Measurements from ENCODE around the gene HTRA2.
"Not testable (repeated sequence)": the region's sequence is repeated elsewhere in the genome, so short reads cannot be mapped to it uniquely, and the experiment has no call there.

The HTRA2 gene

DNA sequence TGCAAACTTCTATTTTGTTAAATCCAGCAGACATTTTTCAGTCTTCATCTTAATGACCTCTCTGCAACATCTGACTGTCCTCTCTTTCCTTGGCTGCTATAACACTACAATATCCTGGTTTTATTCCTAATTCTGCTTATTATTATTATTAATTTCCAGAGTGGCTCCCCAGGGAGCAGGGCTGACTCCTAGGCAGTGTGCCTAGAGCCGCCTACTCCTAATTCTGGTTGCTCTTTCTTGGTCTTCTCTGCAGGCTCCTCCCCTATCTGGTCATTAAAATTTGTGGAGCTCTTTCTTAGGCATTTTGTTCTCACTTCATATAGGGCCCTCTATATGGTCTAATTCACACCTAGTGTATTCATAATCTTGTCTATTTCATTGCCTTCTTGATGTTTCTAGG, 13.2 kb downstream of the HTRA2 start:
- DNase-seq = no peak
- no peak for ATAC-seq

DNA sequence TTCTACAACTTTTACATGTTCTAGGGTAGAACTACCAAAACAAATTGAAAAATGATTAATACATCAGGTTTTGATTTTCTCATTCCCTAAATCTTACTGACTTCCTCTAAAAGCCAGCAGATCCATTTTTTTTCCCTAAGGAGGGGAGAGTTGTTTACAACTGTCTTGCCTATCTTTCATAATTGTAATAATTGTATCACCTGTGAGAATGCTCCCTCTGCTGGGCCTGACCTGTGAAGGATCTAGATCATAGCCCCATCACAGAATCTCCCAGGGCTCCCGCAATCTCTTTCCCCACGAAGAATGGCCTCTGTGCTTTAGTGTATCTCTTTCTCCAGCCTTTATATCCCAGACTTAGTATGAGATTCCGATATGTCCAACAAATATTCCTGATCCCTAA, 14.9 kb downstream of the HTRA2 start:
- ATAC-seq (no peak), DNase-seq (no peak)

DNA sequence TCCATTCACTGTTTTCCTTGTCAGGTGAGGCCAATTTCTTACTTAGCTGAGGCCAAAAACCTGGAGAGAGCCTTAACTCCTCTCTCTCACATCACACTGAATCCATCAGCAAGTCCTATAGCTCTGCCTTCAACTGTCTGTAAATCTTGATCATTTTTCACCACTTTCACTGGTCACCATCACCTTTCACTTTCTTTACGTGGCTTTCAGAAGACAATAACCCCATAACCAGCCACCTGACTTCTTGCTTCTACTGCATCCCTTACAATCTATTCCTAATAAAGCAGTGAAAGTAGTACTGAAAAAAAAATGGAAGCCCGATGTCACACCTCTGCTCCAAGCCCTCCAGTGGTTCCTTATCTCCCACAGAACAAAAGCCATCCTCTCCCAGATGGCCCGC, 16.3 kb downstream of the HTRA2 start:
- ATAC-seq (no peak), DNase-seq (no peak)

DNA sequence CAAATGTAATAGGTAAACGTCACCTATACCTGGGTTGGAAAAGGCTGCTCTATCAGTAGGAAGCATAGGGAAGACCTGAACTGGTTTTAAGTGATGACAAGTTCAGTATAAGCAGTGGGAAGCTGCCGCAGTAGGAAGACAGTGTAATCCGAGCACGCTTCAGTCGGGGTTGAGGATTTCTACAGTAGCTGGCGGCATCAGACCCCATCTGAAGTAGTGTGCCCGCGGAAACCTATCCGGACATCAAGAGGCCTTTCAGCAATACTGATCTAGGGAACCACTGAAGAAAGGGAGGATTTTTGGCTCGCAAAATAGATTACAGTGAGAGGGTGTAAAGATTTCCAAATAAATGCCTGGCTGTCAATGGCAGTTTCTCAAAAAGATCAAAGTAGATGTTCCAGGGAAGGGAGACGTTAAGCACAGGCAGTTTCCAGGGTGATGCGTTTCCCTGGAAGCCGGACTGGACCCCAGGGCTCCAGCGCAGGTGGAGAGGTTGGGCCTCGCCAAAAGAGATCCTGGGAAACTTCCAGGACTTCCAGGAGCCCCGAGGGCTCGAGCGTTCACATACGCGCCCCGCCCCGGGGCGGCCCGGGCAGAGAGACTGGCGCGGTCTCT, 18.7 kb downstream of the HTRA2 start:
- no peak for ATAC-seq
- DNase-seq = no peak

DNA sequence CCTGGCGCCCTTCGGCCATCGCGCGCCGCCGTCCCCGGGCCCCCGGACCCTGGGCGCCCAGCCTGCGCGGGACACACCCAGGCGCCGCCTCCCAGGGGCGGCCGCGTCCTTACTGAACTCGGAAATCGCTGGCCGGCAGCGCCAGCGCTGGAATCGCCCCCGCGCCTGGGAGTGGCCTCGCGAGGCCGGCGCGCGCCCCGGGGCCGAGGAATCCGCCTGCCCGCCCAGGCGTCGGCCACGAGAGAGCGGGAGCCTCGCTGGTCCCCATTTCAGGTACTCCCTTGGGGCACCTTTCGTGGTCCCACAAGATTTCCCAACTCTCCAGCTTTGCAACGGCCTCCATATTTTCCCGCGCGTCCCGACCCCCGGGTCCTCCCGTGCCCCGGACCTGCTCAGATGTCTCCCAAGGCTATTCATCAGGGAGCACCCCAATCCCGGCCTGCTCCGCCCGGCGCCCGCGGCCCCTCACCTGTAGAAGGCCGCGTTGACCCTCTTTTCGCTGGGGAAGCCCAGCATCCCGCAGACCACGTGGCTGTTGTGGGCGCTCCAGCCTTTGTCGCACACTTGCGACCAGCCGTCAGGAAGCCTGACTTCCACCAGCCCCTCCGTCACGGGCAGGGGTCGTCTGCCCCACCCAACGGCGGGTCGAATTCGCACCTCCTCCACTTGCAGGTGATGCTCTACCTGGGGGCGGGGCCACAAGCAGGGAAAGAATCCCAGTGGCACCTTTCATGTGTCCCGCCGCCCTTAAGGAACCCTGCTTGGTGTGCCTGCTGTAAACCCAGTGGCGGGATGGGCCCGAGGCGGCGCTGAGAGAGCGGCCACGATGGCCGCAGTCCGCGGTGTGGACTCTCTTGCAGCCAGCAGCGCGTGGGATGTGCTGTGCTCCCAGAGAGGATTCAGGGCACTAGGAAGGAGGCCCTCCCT, 19.4 kb downstream of the HTRA2 start:
- ATAC-seq = peak; percentile 64
- peak; percentile 52 for DNase-seq

DNA sequence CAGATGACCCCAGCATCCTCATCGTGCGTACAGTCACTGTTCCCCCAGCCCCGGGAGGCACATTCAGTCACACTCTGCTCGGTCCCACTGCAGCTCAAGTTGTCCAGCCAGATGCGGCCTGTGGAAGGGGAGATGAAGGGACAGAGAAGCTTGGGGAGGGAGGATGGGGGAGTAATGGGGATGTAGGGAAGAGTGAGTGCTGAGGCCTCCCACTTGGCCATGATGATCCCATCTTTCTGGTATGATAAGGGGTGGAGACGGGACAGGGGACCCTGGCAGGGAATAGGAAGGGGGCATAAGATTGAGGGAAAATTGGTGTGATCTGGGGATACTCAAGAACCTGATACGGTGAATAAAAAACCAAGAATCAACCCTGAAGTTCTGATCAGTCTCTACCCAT, 20.5 kb downstream of the HTRA2 start:
- no peak for DNase-seq

DNA sequence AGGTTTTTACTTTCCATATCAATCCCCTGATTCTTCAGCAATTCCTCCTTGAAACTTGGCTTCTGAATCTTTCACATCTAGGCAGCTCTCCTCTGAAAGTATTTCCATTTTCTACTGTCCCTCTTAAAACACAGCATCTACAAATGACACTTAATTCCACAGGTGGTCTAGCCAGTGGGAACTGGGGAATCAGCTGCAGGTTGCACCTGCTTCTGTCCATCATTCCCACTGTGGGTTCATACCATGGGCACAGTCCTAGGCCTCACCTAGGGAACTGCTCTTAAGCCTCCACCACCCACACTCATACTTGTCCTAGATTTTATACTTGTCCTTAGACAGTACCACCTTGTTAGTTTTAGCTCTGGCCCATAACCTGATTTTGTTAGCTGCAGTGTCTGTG, 21.8 kb downstream of the HTRA2 start:
- DNase-seq = no peak
- ATAC-seq = no peak

More for the DNA sequence above, 20.5 kb downstream of the HTRA2 start:
- no peak for ATAC-seq

DNA sequence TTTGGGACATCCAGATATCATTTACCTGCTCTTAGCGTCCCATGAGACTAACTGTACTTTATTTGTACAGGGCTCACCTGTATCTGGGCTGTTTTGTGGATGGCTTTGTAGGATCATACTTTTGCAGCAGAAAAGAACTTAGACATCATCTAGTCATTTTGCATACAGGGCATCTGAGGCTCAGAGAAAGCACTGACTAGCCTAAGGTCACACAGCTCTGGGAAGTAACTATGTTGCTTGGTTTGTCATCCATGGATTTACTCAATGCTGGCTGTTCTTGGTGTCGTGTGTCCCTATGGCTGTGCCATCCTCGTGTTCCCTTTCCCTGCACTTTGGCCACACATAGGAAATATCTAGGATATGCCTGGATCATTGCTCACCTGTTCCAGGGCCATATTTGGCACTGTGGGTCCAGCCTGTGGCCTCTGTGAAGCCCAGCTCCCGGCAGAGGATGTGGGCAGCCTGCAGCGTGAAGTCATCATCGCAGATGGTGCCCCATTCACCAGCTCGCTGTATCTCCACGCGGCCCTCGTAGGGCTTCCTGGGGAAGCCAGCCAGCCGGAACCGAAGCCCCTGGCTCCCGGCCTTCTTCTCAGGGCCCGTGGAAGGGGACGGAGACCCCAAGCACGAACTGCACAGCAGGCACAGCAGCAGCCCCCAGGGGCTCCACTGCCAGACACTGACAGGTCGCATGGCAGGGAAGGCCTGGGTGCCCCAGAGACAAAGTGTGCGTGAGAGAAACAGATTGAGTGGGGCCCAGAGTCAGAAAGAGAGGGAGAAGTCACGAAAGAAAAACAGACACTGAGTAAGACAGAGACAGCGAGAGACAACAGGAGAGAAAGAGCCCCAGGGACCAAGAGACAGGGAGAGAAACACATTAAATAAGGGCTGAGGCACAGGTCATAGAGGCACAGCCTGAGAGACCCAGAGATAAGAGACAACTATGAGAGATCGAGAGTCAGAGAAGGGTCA, 22.5 kb downstream of the HTRA2 start:
- DNase-seq (no peak), ATAC-seq (no peak)

DNA sequence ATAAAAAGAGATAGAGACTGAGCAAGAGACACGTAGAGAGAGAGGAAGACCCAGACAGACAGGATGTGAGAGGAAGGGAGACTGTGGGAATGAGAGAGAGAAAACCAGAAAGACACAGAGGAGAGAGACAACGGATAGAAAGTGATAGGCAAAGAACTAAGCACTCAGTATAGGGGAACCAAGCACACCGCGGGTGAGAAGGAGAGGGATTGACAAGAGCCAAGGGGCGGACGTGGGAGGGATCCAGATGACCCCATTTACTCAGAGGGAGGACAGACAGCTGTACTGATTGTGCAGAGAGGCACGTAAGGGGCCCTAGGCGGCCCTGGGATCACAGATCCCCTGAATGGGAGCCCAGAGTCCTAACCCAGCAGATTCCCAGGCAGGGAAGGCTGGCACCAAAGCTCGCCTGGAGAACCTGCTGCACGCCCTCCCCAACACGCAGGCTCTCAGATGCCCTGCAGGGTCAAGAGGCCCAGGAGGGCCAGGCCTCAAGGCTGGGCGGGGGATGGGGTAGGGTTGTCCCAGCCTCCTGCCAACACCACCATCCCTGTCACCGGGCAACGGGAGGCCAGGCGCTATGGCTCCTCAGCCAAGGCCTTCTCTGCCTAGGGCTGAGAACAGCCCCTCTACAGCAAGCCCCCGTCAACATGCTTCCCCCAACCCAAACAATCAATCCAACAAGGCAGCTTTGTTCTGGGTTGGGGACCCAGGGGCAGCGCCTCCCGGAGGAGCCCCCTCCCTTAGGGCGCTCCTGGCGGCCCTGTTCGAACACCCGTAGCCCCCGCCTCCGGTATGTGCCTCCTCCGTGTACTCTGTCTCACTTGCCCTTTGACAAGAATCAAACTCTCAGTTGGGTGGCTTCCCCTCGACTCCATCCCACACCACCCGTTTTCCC, 23.4 kb downstream of the HTRA2 start:
- ATAC-seq = no peak
- DNase-seq = no peak

DNA sequence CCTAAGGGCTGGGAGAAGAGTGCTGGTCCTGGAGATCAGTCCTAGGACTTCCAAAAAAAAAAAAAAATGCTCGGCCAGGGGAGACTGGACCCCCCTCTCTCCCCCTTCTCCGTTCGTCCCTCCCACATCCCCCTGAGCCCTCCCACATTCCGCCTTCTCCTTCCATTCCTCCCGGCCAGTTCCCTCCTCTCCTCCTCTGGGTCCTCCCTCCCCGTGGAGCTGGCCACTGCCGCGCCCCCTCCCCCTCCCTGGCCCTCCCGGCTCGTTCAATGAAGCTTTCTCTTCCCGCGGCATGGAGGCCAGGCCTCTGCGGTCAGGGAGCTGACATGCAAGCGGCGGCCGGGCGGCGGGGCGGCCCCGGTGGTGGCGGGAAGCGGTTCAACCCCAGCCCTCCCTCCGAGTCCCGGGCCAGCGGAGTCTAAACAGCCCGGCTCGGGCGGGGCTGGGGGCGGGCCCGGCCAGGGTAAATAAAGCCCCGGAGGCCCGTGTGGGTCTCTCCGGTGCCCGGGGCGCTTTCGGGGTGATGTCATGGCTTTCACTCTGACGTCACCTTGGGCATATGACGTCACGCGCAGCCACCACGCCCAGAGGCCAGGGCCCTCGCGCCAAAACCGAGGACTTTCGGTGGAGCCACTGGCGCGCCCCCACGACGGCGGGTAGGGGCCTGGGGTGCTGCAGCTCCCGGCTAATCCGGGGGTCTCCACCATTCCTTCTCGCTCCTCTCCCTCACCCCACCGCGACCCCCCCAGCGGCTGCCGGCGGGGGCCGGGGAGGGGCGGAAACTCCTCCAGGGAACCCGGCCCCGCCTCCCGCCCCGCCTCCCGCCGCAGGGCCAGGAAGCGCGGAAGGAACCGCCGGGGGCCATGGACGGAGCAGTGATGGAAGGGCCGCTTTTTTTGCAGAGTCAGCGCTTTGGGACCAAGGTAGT, 24.4 kb downstream of the HTRA2 start, which contains the start of the genes DOK1 and LOXL3:
DOK1 (plus strand) TSS at position 829 of the 928 bp plus-strand sequence; CDS start at position 864, 35 bp downstream.
LOXL3 (minus strand) TSS at position 51 of the 928 bp plus-strand sequence. CDS start 1,308 bp downstream, outside the sequence.
- ATAC-seq (peak; percentile 81), DNase-seq (peak; percentile 92)

DNA sequence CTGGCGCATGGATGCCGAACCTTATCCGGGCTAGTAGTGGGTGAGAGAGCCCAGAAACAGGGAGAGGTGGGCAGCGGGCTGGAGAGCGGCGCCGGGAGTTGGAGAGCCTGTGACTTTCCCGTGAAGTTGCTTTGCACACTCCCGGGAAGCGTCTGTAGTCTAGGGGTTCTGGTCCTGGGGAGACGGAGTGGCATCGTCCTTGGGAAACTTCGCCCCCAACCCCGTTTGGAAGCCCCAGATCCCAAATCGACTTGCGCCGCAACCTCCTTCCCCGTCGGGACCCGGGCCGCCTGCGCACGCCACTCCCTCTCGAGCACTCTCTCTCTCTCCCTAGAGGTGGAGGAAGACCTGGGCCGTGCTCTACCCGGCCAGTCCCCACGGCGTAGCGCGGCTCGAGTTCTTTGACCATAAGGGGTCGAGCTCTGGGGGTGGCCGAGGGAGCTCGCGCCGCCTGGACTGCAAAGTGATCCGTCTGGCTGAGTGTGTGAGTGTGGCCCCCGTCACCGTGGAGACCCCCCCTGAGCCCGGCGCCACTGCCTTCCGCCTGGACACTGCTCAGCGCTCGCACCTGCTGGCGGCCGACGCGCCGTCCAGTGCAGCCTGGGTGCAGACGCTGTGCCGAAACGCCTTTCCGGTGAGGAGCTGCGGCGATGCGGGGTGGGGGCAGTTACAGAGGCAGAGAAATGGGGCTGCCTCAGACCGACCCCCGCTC, 25.2 kb downstream of the HTRA2 start:
- peak; percentile 55 for DNase-seq
- peak; percentile 53 for ATAC-seq

DNA sequence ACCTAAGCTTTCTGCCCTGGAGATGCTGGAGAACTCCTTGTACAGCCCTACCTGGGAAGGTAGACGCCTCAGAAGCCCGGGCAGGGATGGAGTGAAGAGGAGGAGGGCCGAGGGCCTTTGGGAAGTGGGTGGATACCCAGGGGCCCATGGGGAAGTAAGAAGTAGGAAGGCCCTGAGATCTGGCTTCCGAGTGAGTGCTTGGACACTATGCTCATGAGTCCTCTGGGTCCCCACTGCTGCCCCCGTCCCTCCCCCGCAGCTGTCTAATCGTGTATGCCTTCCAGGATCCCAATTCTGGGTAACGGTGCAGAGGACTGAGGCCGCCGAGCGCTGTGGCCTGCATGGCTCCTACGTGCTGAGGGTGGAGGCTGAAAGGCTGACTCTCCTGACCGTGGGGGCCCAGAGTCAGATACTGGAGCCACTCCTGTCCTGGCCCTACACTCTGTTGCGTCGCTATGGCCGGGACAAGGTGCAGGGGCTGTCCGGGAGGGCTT, 25.9 kb downstream of the HTRA2 start:
- DNase-seq (no peak), ATAC-seq (no peak)

DNA sequence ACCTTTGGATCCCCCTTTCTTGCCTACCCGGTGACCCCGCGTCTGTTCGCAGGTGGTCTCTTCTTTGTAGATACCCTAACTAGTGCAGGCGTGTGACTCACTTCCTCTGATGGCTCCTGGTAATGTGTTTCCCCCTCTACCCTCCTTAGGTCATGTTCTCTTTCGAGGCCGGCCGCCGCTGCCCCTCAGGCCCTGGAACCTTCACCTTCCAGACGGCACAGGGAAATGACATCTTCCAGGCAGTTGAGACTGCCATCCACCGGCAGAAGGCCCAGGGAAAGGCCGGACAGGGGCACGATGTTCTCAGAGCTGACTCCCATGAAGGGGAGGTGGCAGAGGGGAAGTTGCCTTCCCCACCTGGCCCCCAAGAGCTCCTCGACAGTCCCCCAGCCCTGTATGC, 26.4 kb downstream of the HTRA2 start:
- no peak for DNase-seq
- no peak for ATAC-seq

DNA sequence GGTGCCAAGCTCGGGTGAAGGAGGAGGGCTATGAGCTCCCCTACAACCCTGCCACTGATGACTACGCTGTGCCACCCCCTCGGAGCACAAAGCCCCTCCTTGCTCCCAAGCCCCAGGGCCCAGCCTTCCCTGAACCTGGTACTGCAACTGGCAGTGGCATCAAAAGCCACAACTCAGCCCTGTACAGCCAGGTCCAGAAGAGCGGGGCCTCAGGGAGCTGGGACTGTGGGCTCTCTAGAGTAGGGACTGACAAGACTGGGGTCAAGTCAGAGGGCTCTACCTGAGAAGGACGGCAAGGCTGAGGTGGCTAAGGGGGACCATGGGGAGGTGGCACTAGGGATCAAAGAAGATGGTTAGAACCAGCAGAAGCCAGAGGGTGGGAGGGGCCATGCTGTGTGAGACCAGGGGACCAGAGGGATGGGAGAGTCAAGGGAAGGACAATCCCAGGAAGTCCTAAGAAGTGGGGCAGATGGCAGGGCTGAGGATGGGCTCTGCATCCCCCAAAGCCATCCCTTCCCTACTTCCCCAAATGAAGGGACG, 27.2 kb downstream of the HTRA2 start:
- no peak for ATAC-seq
- no peak for DNase-seq

DNA sequence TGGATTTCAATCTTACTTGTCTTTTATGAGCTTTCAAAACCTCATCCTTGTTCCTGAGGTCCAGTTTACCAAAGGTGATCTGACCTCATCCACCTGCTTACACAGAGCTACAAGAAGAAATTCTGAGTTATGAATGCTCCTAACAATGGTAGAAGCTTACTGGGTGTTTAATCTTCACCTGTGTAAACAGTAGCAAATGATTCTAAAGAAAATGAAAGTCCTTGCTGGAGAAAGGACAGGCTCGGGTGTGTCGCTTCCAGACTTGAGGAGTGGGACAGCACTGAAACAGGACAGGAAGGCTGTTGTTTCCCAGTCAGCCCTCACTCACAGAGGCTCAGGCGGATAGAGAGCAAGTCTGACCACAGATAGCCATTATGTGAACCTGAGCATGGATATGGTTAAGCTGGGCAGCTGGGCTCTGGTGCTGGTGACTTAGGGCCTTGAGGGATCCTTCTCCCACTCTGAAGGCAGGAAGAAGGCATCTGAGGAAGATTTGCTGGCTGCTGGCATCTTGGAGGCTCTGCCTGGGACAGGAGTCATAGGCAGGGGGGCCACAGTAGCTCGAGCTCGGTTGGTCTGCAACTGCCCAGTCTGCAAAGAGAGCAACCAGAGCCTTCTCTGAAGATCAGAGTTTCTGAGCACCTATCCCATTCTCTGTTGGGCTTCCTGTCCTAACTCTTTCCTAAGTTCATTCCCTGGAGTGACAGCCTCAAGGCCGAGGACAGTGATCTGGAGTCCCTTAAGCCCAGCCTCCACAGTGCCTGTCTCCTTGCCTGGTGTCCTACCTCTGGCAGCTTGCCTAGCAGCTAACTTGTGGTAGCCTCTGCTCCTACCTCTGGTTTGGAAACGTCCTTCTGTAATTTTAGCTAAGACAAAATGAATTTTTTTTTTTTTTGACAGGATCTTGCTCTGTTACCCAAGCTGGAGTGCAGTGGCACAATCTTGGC, 28.8 kb downstream of the HTRA2 start:
- no peak for ATAC-seq
- no peak for DNase-seq

DNA sequence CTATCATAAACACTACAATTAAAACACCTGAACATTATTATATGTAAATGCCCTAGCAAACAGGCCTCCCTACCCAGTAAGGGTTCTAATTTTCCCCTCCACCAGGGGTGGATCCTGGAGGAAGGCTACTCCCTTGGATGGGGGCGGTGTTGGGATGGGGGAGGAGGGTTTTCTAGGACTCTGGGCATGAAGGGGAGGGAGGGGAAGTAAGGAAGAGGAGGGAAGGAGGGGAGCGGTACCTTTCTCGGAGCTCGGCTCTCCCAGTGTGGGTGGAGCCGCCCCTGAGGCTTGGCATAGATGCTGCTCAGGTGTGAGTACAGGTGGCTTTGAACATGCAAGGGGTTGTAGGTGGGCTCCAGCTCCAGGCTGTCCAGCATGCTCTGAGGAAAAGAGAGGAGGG, 30.2 kb downstream of the HTRA2 start:
- DNase-seq (no peak), ATAC-seq (no peak)

DNA sequence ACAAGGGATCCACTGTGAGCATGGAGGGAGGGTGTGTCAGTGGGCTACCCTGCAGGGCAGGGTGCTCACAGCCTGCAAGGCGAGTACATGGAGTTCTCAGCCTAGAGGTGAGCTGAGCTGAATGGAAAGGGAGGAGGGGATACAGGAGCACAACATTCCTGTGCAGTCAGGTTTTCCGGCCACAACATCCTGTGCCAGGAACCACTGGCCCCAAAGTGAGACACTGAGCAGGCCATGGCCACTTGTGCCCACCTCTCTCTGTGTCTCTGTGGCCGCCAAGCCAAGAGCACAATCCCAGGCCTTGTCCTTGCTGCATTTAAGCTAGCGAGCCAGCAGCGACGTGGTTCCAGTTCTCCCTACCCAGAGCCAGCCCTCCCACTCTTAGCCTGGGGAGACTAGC, 30.9 kb downstream of the HTRA2 start:
- DNase-seq = no peak

DNA sequence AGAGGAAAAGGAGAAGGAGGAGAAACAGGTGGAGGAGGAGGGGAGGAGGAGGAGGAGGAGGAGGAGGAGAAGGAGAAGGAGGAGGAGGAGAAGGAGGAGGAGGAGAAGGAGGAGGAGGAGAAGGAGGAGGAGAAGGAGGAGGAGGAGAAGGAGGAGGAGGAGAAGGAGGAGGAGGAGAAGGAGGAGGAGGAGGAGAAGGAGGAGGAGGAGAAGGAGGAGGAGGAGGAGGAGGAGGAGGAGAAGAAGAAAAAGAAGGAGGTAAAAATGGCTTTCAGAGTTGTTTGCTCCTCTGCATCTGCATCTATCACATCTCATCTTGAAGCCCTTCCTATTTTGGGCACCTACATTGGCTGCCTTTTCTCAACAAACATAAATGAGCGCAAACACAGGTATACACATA, 31.3 kb downstream of the HTRA2 start:
- not testable (repeated sequence) for DNase-seq, ATAC-seq

More for the DNA sequence above, 30.9 kb downstream of the HTRA2 start:
- ATAC-seq = no peak
